ENCODE results near the gene PABPN1.
A peak's percentile ranks its signal among the peaks of the same experiment; 100 is the strongest.

PABPN1 gene

DNA sequence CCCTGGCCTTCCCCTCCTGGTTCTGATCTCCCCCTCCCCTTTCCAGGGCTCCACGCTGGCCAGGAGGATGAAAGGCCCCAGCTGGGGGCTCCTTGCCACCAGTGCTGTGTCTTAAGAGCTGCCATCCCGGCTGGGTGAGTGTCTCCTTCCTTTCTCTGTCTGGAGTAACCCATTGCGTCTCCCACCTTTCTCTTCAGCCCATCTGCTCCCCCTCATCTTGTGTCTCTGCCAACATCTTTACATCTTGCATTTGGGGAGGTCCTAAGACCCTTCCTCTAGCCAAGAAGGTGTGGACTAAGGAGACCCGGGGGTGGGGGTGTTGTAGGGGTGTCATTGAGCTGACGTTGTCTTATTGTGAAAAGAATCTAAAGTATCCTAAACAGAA is 14.1 kb upstream of the PABPN1 start:
- H3K4me3 ChIP-seq (ENCODE audit: low read length): peak overlapping the region; percentile 93
- H3K9ac ChIP-seq (ENCODE audit: low read length): peak overlapping the region; percentile 99
- H3K23ac ChIP-seq (ENCODE audit: low read length): peak overlapping the region; percentile 45
- peak overlapping the region; percentile 93 for H2AK5ac ChIP-seq (ENCODE audit: low read length)
- H3K36me3 ChIP-seq (ENCODE audit: control insufficient read depth, insufficient read depth, low read length): no peaks in the 10 kb centered on the region
- H3K79me1 ChIP-seq (ENCODE audit: low read length): peaks cover 23% of the 10 kb centered on the region
- no peak for DNase-seq
- H2BK5ac ChIP-seq (ENCODE audit: low read length): peak overlapping the region; percentile 78
- H3K27me3 ChIP-seq (ENCODE audit: insufficient read depth, low read length, poor library complexity): no peaks in the 10 kb centered on the region
- peak overlapping the region; percentile 34 for H4K5ac ChIP-seq (ENCODE audit: low read length)
- H4K8ac ChIP-seq (ENCODE audit: low read depth, low read length): no peak overlapping the region
- peaks cover 4% of the 10 kb centered on the region for H3K4me1 ChIP-seq (ENCODE audit: control insufficient read depth, low read depth, low read length)
- H3K18ac ChIP-seq (ENCODE audit: low read length): peak overlapping the region; percentile 72
- peaks cover 14% of the 10 kb centered on the region for H3K79me2 ChIP-seq (ENCODE audit: control insufficient read depth, insufficient read depth, low read length)
- peak overlapping the region; percentile 98 for H3K56ac ChIP-seq (ENCODE audit: low read length)
- peak overlapping the region; percentile 91 for H3K4me2 ChIP-seq (ENCODE audit: low read length)
- H2BK120ac ChIP-seq (ENCODE audit: low read depth, low read length): peak overlapping the region; percentile 15
- peak overlapping the region; percentile 83 for H3K27ac ChIP-seq (ENCODE audit: low read depth, low read length)
- WGBS (ENCODE audit: extremely low coverage, insufficient coverage, low lambda C conversion rate): no CpG with 5 or more reads among the region's 5 CpGs
- H3K4ac ChIP-seq (ENCODE audit: low read depth, low read length): peak overlapping the region; percentile 85
- no peak overlapping the region for H2BK15ac ChIP-seq (replicated peaks; ENCODE audit: low read depth)

DNA sequence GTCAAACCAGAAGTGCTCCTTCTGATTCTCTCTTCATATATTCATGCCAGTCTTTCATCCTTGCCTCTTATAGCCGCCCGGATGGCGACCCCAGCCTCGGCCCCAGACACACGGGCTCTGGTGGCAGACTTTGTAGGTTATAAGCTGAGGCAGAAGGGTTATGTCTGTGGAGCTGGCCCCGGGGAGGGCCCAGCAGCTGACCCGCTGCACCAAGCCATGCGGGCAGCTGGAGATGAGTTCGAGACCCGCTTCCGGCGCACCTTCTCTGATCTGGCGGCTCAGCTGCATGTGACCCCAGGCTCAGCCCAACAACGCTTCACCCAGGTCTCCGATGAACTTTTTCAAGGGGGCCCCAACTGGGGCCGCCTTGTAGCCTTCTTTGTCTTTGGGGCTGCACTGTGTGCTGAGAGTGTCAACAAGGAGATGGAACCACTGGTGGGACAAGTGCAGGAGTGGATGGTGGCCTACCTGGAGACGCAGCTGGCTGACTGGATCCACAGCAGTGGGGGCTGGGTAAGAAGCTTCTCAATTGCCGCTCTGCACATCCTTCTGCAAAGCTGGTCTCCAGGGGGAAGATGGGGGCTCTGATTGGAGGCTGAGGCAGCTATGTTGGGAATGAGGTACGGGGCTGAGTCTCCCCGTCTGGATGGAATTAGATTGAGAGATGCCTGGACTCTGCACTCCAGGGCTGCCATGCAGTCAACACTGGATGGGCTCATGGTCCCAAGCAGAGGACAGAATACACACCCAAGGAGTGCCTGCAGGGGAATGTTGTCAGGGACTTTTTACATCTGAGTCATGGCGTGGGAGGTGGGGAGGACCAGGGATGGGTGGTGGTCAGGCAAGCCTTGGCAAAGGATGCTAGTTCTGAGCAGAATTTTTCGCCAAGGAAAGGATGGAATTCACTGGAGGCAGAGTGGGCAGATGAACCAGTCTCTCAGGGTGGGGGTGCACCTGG is 13.3 kb upstream of the PABPN1 start:
- H3K9ac ChIP-seq (ENCODE audit: low read length): peak overlapping the region; percentile 99
- no peak overlapping the region for H2BK15ac ChIP-seq (replicated peaks; ENCODE audit: low read depth)
- H3K18ac ChIP-seq (ENCODE audit: low read length): no peak overlapping the region
- peak overlapping the region; percentile 91 for H3K4me2 ChIP-seq (ENCODE audit: low read length)
- no peak overlapping the region for H2BK120ac ChIP-seq (ENCODE audit: low read depth, low read length)
- H4K8ac ChIP-seq (ENCODE audit: low read depth, low read length): no peak overlapping the region
- no peak overlapping the region for H4K5ac ChIP-seq (ENCODE audit: low read length)
- no peaks in the 10 kb centered on the region for H3K27me3 ChIP-seq (ENCODE audit: insufficient read depth, low read length, poor library complexity)
- peaks cover 23% of the 10 kb centered on the region for H3K79me1 ChIP-seq (ENCODE audit: low read length)
- no peak overlapping the region for H2BK5ac ChIP-seq (ENCODE audit: low read length)
- peak overlapping the region; percentile 98 for H3K56ac ChIP-seq (ENCODE audit: low read length)
- H3K36me3 ChIP-seq (ENCODE audit: control insufficient read depth, insufficient read depth, low read length): no peaks in the 10 kb centered on the region
- H3K79me2 ChIP-seq (ENCODE audit: control insufficient read depth, insufficient read depth, low read length): peaks cover 14% of the 10 kb centered on the region
- H2AK5ac ChIP-seq (ENCODE audit: low read length): no peak overlapping the region
- no CpG with 5 or more reads among the region's 22 CpGs for WGBS (ENCODE audit: extremely low coverage, insufficient coverage, low lambda C conversion rate)
- DNase-seq: no peak
- peaks cover 4% of the 10 kb centered on the region for H3K4me1 ChIP-seq (ENCODE audit: control insufficient read depth, low read depth, low read length)
- no peak overlapping the region for H3K23ac ChIP-seq (ENCODE audit: low read length)
- H3K4me3 ChIP-seq (ENCODE audit: low read length): no peak overlapping the region
- no peak overlapping the region for H3K4ac ChIP-seq (ENCODE audit: low read depth, low read length)
- no peak overlapping the region for H3K27ac ChIP-seq (ENCODE audit: low read depth, low read length)

DNA sequence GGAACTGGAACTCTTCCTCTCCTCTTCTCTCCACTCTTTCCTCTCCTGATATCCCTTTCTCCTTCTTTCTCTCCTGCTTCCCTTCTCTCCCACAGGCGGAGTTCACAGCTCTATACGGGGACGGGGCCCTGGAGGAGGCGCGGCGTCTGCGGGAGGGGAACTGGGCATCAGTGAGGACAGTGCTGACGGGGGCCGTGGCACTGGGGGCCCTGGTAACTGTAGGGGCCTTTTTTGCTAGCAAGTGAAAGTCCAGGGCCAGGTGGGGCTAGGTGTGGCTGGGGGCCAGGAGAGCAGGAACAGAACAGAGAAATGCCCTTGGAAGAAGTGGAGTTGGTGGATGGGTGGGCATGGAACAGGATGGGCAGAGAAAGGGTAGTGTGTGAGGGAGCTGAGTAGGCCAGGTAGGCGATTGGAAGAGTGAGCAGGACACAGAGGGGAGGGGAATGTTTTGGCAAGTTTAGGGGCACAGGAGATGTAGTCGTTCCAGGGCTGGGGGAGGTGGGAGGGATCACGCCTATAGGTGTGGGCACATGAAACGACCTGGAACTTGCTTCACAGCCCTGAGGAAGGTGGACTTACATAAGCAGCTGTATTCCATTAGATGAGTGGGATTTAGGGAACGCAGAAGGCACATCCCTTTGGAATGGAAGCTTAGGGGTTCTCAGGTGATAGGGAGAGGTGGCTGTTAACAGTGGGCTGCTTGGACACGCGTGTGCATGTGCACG is 12.4 kb upstream of the PABPN1 start:
- Histone ChIP-seq H3K79me1 (ENCODE audit: low read length) (peaks cover 23% of the 10 kb centered on the region), H3K4me3 (ENCODE audit: low read length) (no peak overlapping the region)
- WGBS (ENCODE audit: extremely low coverage, insufficient coverage, low lambda C conversion rate): no CpG with 5 or more reads among the region's 17 CpGs

DNA sequence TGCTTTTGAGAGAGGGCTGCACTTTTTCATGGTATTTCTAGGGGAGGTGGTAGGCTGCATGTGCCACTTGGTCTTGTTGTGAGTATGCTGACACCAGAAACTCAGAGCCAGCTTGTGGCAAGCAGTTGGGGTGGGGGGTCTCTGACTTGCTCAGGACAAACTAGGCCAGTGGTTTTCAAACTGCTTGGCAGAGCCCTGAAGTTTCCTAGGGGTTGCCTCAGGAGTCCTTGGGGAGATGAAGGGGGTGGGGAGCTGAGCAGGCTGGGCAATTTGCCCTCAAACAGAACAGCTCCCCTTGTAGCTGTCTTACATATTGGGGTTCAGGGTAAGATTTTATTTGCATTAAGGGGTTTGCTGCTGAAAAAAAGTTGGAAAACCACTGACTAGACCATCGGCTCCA is 10.7 kb upstream of the PABPN1 start:
- Histone ChIP-seq H3K79me1 (ENCODE audit: low read length) (peaks cover 23% of the 10 kb centered on the region), H3K79me2 (ENCODE audit: control insufficient read depth, insufficient read depth, low read length) (peaks cover 14% of the 10 kb centered on the region), H3K23ac (ENCODE audit: low read length) (no peak overlapping the region), H3K4ac (ENCODE audit: low read depth, low read length) (no peak overlapping the region), H3K4me2 (ENCODE audit: low read length) (no peak overlapping the region), H3K56ac (ENCODE audit: low read length) (no peak overlapping the region), H2BK15ac (replicated peaks; ENCODE audit: low read depth) (no peak overlapping the region), H3K4me1 (ENCODE audit: control insufficient read depth, low read depth, low read length) (peaks cover 4% of the 10 kb centered on the region), H3K4me3 (ENCODE audit: low read length) (no peak overlapping the region), H4K5ac (ENCODE audit: low read length) (no peak overlapping the region), H4K8ac (ENCODE audit: low read depth, low read length) (no peak overlapping the region), H3K18ac (ENCODE audit: low read length) (no peak overlapping the region), H2AK5ac (ENCODE audit: low read length) (no peak overlapping the region), H3K9ac (ENCODE audit: low read length) (no peak overlapping the region), H2BK120ac (ENCODE audit: low read depth, low read length) (no peak overlapping the region), H2BK5ac (ENCODE audit: low read length) (no peak overlapping the region), H3K36me3 (ENCODE audit: control insufficient read depth, insufficient read depth, low read length) (no peaks in the 10 kb centered on the region), H3K27ac (ENCODE audit: low read depth, low read length) (no peak overlapping the region), H3K27me3 (ENCODE audit: insufficient read depth, low read length, poor library complexity) (no peaks in the 10 kb centered on the region)
- no CpG with 5 or more reads among the region's 1 CpG for WGBS (ENCODE audit: extremely low coverage, insufficient coverage, low lambda C conversion rate)
- DNase-seq: no peak

More for the DNA sequence above, 12.4 kb upstream of the PABPN1 start:
- Histone ChIP-seq H2BK15ac (replicated peaks; ENCODE audit: low read depth) (no peak overlapping the region), H3K4ac (ENCODE audit: low read depth, low read length) (no peak overlapping the region), H3K27me3 (ENCODE audit: insufficient read depth, low read length, poor library complexity) (no peaks in the 10 kb centered on the region), H3K18ac (ENCODE audit: low read length) (no peak overlapping the region), H2BK5ac (ENCODE audit: low read length) (no peak overlapping the region), H3K9ac (ENCODE audit: low read length) (no peak overlapping the region), H2BK120ac (ENCODE audit: low read depth, low read length) (no peak overlapping the region), H4K5ac (ENCODE audit: low read length) (no peak overlapping the region), H3K23ac (ENCODE audit: low read length) (no peak overlapping the region), H3K56ac (ENCODE audit: low read length) (no peak overlapping the region), H3K36me3 (ENCODE audit: control insufficient read depth, insufficient read depth, low read length) (no peaks in the 10 kb centered on the region), H3K27ac (ENCODE audit: low read depth, low read length) (no peak overlapping the region), H3K4me2 (ENCODE audit: low read length) (no peak overlapping the region), H3K79me2 (ENCODE audit: control insufficient read depth, insufficient read depth, low read length) (peaks cover 14% of the 10 kb centered on the region), H3K4me1 (ENCODE audit: control insufficient read depth, low read depth, low read length) (peaks cover 4% of the 10 kb centered on the region), H4K8ac (ENCODE audit: low read depth, low read length) (no peak overlapping the region), H2AK5ac (ENCODE audit: low read length) (no peak overlapping the region)
- DNase-seq: no peak

DNA sequence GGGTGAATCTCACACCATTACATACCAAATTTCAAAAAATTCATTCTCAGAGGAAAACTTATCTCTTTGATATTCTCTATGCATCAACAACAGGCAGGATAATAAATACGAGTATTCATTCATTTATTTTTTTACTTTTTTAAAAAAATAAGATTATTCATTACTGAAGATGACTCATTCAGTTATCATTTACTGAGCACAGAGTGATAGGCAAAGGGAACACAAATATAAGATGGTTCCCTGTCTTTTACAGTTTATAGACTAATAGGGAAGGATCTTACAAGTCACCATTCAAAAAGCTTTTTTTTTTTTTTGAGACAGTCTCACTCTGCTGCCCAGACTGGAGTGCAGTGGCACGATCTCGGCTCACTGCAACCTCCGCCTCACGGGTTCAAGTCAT is 5.0 kb upstream of the PABPN1 start:
- Histone ChIP-seq H3K4me2 (ENCODE audit: low read length) (no peak overlapping the region), H3K79me1 (ENCODE audit: low read length) (no peaks in the 10 kb centered on the region), H3K4me3 (ENCODE audit: low read length) (no peak overlapping the region), H3K56ac (ENCODE audit: low read length) (no peak overlapping the region), H2BK120ac (ENCODE audit: low read depth, low read length) (no peak overlapping the region), H3K27me3 (ENCODE audit: insufficient read depth, low read length, poor library complexity) (no peaks in the 10 kb centered on the region), H3K79me2 (ENCODE audit: control insufficient read depth, insufficient read depth, low read length) (no peaks in the 10 kb centered on the region), H3K9ac (ENCODE audit: low read length) (no peak overlapping the region), H2AK5ac (ENCODE audit: low read length) (no peak overlapping the region), H2BK5ac (ENCODE audit: low read length) (no peak overlapping the region), H4K5ac (ENCODE audit: low read length) (no peak overlapping the region), H3K18ac (ENCODE audit: low read length) (no peak overlapping the region), H3K36me3 (ENCODE audit: control insufficient read depth, insufficient read depth, low read length) (no peaks in the 10 kb centered on the region), H2BK15ac (replicated peaks; ENCODE audit: low read depth) (no peak overlapping the region), H3K23ac (ENCODE audit: low read length) (no peak overlapping the region), H3K27ac (ENCODE audit: low read depth, low read length) (no peak overlapping the region), H4K8ac (ENCODE audit: low read depth, low read length) (no peak overlapping the region), H3K4ac (ENCODE audit: low read depth, low read length) (no peak overlapping the region), H3K4me1 (ENCODE audit: control insufficient read depth, low read depth, low read length) (peaks cover 5% of the 10 kb centered on the region)
- WGBS (ENCODE audit: extremely low coverage, insufficient coverage, low lambda C conversion rate): no CpG with 5 or more reads among the region's 5 CpGs
- DNase-seq: no peak
